HepG2 (cell line): ENCODE data around the gene SEC16A. TPM values are rescaled to one million over a fixed set of nuclear protein-coding genes. Genes with fewer than 3 reads are reported as not detected.

Source experiments
- ATAC-seq: fragments of 200-7000 bp; cut with Tn5 transposase; 3 replicates; pipeline ENCODE4 v1.9.1; 2020; ENCODE audit warnings: mild to moderate bottlenecking, moderate library complexity
- BruUV-seq: library from RNA; stranded (reverse); fragments of 400-500 nt; replicated peaks from 2 replicates; lab custom pipeline; 2021; lab: Mats Ljungman, UMichigan
- CTCF ChIA-PET: fragments of 300-600 bp; formaldehyde crosslinking; extraction: SDS; loops from one replicate; lab custom pipeline; 2021; ENCODE audit warnings: low total read pairs, inconsistent platforms, low intra/inter-chr PET ratio; lab: Yijun Ruan, JAX
- POLR2A ChIA-PET: fragments of 350-600 bp; sonication (Branson Sonifier 250); formaldehyde crosslinking; loops from one replicate; lab custom pipeline; 2020; ENCODE audit warnings: antibody characterized with exemption, inconsistent platforms; lab: Yijun Ruan, JAX
- DNase-seq: peaks from one replicate; pipeline ENCODE4 v3.0.0-alpha.2; 2015; ENCODE audit warnings: low spot score
- FAIRE-seq: peaks from 3 replicates; lab custom pipeline; 2011; peaks lifted over from hg19 to GRCh38; lab: Jason Lieb, UNC
- H2AFZ ChIP-seq: one replicate; pipeline ENCODE4 v1.6.1; 2011; ENCODE audit warnings: low read length, inconsistent platforms
- H3K27ac ChIP-seq: fragments of 300-600 bp; 3 replicates; pipeline ENCODE4 v1.8.0; 2011; ENCODE audit warnings: mixed run types, mild to moderate bottlenecking, mixed read lengths, low read length, inconsistent platforms; ENCODE audit not compliant: insufficient read depth; ENCODE audit errors: extremely low read length
- H3K27me3 ChIP-seq, 2 experiments: fragments of 200-600 bp in 1 of 2; 2 replicates in 1 of 2; 3 replicates in 1 of 2; pipeline versions ENCODE4 v1.6.0 to v1.8.0; 2011; ENCODE audit warnings: low read length in 2 of 2, mild to moderate bottlenecking in 2 of 2, moderate library complexity in 2 of 2, inconsistent platforms in 1 of 2; ENCODE audit not compliant: insufficient read depth in 2 of 2, control insufficient read depth in 1 of 2
- H3K36me3 ChIP-seq, 2 experiments: fragments of 200-600 bp in 1 of 2; replicated peaks in 1 of 2; 2 replicates in 1 of 2; 3 replicates in 1 of 2; pipeline versions ENCODE4 v1.5.1 to v1.8.0; 2011; ENCODE audit warnings: low read length in 2 of 2, inconsistent platforms in 1 of 2; ENCODE audit not compliant: insufficient read depth in 2 of 2, control insufficient read depth in 1 of 2
- H3K4me1 ChIP-seq: 2 replicates; pipeline ENCODE4 v1.5.1; 2012; ENCODE audit warnings: low read length, inconsistent platforms; ENCODE audit not compliant: insufficient read depth
- H3K4me2 ChIP-seq: 2 replicates; pipeline ENCODE4 v1.6.0; 2011; ENCODE audit warnings: low read depth, low read length, inconsistent platforms
- H3K4me3 ChIP-seq, 3 experiments: fragments of 200-600 bp in 1 of 3; sonication (generic), shearing (Covaris generic) in 1 of 3; replicated peaks in 1 of 3; 2 replicates each; pipeline ENCODE4 v1.5.1; 2011 to 2016; ENCODE audit warnings: low read length in 3 of 3, inconsistent platforms in 2 of 3, low read depth in 2 of 3, mild to moderate bottlenecking in 2 of 3, control low read depth in 1 of 3, mixed read lengths in 1 of 3; ENCODE audit not compliant: insufficient read depth in 1 of 3
- H3K79me2 ChIP-seq: one replicate; pipeline ENCODE4 v1.6.1; 2011; ENCODE audit warnings: low read length, inconsistent platforms; ENCODE audit not compliant: insufficient read depth
- H3K9ac ChIP-seq: 2 replicates; pipeline ENCODE4 v1.6.0; 2011; ENCODE audit warnings: mild to moderate bottlenecking, low read depth, low read length, inconsistent platforms; ENCODE audit not compliant: insufficient read depth
- H3K9me3 ChIP-seq: 2 replicates; pipeline ENCODE4 v1.5.1; 2012; ENCODE audit warnings: mild to moderate bottlenecking, low read length
- H4K20me1 ChIP-seq: 2 replicates; pipeline ENCODE4 v1.6.0; 2011; ENCODE audit warnings: inconsistent platforms, mild to moderate bottlenecking, low read length, moderate library complexity; ENCODE audit not compliant: insufficient read depth
- AGO2 ChIP-seq: fragments of 200-400 bp; formaldehyde crosslinking; optimal IDR thresholded peaks from 2 replicates; pipeline ENCODE3; 2017; ENCODE audit warnings: mild to moderate bottlenecking, low read depth, low read length, moderate library complexity
- ZBTB7B ChIP-seq: sonication (generic); formaldehyde crosslinking; IDR thresholded peaks from 2 replicates; pipeline ENCODE4 v1.4.0; 2020; ENCODE audit warnings: missing genetic modification reagents
- WGBS: methylation state at CpG from one replicate; pipeline ENCODE4 v1.1.6; 2017; ENCODE audit warnings: low lambda C conversion rate; 5-methylcytosine and 5-hydroxymethylcytosine counted together
- in situ Hi-C: cut with HindIII; loops from 2 replicates; pipeline ENCODE4 v1.10.0; 2017; ENCODE audit warnings: low pct_unique_long_range_greater_than_20kb; ENCODE audit not compliant: extremely low pct_ligation_motif_present
- intact Hi-C: fragments of 100-400 bp; cut with micrococcal nuclease; formaldehyde crosslinking; loops from one replicate; pipeline ENCODE4 v1.10.0; 2022; ENCODE audit not compliant: unreplicated experiment
- polyA plus RNA-seq, 8 experiments: library from polyadenylated mRNA; depleted of rRNA in 3 of 8; stranded (reverse) in 7 of 8; unstranded in 1 of 8; fragments of >200 nt; fragmentation: Illumina TruSeq in 4 of 8; extraction: Trizol in 4 of 8; gene quantifications; 2 replicates each; pipeline versions ENCODE4 v1.2.1 to v1.2.3, GENCODE V29; 2011 to 2016; ENCODE audit warnings: low read depth in 4 of 8, missing spikeins in 1 of 8, mixed read lengths in 1 of 8; ENCODE audit not compliant: insufficient read depth in 1 of 8
- total RNA-seq, 5 experiments: library from RNA; depleted of rRNA; stranded (reverse); fragments of >200 nt; fragmentation: Illumina TruSeq; extraction: Trizol; gene quantifications; 2 replicates each; pipeline ENCODE4 v1.2.3, GENCODE V29; 2016; ENCODE audit warnings: low read depth in 1 of 5
- TF ChIP-seq, protein P1 (sequence below): sonication (generic); formaldehyde crosslinking; IDR thresholded peaks from 2 replicates; pipeline ENCODE4 v1.8.1; 2023; ENCODE audit warnings: mild to moderate bottlenecking, moderate library complexity, missing genetic modification reagents

The SEC16A gene
- total and polyA plus RNA-seq, 2 of the 13 experiments (the other 11 are each of a cell fraction or from before 2014, with no cell fraction given), result 15.9 to 18.9 TPM

DNA sequence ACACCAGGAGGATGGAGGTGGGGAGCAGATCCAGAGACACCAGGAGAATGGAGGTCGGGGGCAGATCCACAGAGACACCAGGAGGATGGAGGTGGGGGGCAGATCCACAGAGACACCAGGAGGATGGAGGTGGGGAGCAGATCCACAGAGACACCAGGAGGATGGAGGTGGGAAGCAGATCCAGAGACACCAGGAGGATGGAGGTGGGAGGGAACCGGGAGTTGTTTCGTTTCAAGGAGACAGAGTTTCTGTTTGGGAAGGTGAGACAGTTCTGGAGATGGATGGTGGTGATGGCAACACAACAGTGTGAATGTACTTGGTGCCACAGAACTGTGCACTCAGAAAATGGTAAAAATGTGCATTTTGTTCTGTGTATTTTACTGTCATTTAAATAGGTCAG lies 34.2 kb downstream of the SEC16A start:
- H3K27me3 ChIP-seq, result no peaks in the 10 kb centered on the region
- intact Hi-C loops (no loop called here), in situ Hi-C loops (no loop called here)
- no peaks in the 10 kb centered on the region for H3K79me2 ChIP-seq
- TF ChIP-seq, protein P1, sequence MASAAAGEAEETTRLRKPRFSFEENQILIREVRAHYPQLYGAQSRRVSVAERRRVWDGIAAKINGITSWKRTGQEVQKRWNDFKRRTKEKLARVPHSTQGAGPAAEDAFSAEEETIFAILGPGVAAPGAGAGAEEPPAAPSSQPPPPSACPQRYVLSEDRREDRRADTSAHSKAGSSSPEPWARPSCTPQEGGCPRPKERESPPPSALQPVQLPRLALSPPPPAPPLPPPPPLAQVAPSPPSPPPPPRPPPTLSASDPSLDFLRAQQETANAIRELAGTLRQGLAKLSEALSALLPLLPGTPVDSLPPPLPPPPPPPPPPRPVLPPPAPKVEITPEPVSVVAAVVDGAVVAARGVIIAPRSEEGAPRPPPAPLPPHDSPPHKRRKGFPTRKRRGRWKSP, result no peak
- H3K27ac ChIP-seq, result no peak overlapping the region
- H3K4me3 ChIP-seq, result no peak overlapping the region
- no peak for DNase-seq
- peaks cover 46 to 71% of the 10 kb centered on the region in 2 experiments; a peak in 4 of 5 replicates for H3K36me3 ChIP-seq
- no peaks in the 10 kb centered on the region for H4K20me1 ChIP-seq
- no peak overlapping the region for H3K9ac ChIP-seq
- H3K4me2 ChIP-seq, result no peak overlapping the region
- no peak for ATAC-seq
- H3K9me3 ChIP-seq, result no peaks in the 10 kb centered on the region
- CTCF ChIA-PET, result no interaction called here
- POLR2A ChIA-PET, result no interaction called here
- WGBS, result 99% methylated on average over 3 of the region's 3 CpGs
- no peaks in the 10 kb centered on the region for H3K4me1 ChIP-seq
- no TSS peak for BruUV-seq
- FAIRE-seq, result no peak
- H2AFZ ChIP-seq, result no peak overlapping the region

DNA sequence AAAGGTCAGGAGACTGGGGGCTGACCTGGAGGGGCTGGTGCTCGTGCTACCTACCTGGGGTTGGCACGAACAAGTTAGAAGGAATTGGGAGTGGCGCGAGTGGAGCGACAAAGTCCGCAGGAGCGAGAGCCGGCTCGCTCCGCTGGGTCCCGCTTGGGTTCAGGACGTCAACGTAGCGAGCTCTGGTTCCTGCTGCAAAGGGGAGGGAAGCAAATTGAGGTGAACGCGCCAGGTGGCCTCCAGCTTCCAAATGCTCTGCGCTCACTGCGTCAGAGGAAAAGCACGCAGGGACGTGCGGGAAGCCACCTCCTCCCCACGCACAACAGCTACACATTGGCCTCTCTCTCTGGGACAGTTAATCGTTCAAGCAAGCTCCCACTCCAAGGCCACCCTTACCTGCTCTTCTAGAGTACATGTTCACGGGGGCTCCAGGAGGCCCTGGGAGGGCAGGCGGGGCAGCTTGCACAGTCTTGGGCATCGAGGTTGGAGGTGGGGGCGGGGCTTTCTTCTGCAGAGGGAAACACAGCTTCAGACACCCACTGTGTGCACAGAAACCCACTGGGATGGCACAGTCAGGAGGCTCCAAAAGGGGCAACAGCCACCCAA lies 35.6 kb downstream of the SEC16A start:
- H3K4me3 ChIP-seq, result no peak overlapping the region
- no TSS peak for BruUV-seq
- no peaks in the 10 kb centered on the region for H3K79me2 ChIP-seq
- peak; percentile 58 for TF ChIP-seq AGO2
- no peak for TF ChIP-seq ZBTB7B
- ATAC-seq (no peak), FAIRE-seq (no peak), DNase-seq (no peak)
- no peak overlapping the region for H3K27ac ChIP-seq
- H3K36me3 ChIP-seq, result peaks cover 43 to 76% of the 10 kb centered on the region in 2 experiments; a peak in 4 of 5 replicates
- CTCF ChIA-PET, result no interaction called here
- H2AFZ ChIP-seq, result no peak overlapping the region
- no peak overlapping the region for H3K9ac ChIP-seq
- peaks cover 9% of the 10 kb centered on the region for H3K4me1 ChIP-seq
- no peaks in the 10 kb centered on the region for H3K9me3 ChIP-seq
- H4K20me1 ChIP-seq, result no peaks in the 10 kb centered on the region
- H3K27me3 ChIP-seq, result no peaks in the 10 kb centered on the region
- POLR2A ChIA-PET, result no interaction called here
- WGBS, result 98% methylated on average over 24 of the region's 27 CpGs
- H3K4me2 ChIP-seq, result no peak overlapping the region
- intact Hi-C loops, result no loop called here
- in situ Hi-C loops, result no loop called here
